GM12864 (cell line): Measurements from ENCODE around the gene IMPG2.

ENCODE experiments used
- DNase-seq: peaks from one replicate; pipeline ENCODE4 v3.0.0-alpha.2; 2011; ENCODE audit warnings: low read depth
- H3K4me3 ChIP-seq: 2 replicates; pipeline ENCODE4 v1.5.1; 2011; ENCODE audit warnings: mild to moderate bottlenecking, low read depth, low read length, control low read depth
- TF ChIP-seq, protein P1 (sequence below): IDR thresholded peaks from 2 replicates; pipeline ENCODE4 v1.5.1; 2011; ENCODE audit warnings: low read depth, mild to moderate bottlenecking, moderate library complexity, low read length, control low read depth, inconsistent platforms; ENCODE audit errors: missing control alignments

IMPG2 gene

DNA sequence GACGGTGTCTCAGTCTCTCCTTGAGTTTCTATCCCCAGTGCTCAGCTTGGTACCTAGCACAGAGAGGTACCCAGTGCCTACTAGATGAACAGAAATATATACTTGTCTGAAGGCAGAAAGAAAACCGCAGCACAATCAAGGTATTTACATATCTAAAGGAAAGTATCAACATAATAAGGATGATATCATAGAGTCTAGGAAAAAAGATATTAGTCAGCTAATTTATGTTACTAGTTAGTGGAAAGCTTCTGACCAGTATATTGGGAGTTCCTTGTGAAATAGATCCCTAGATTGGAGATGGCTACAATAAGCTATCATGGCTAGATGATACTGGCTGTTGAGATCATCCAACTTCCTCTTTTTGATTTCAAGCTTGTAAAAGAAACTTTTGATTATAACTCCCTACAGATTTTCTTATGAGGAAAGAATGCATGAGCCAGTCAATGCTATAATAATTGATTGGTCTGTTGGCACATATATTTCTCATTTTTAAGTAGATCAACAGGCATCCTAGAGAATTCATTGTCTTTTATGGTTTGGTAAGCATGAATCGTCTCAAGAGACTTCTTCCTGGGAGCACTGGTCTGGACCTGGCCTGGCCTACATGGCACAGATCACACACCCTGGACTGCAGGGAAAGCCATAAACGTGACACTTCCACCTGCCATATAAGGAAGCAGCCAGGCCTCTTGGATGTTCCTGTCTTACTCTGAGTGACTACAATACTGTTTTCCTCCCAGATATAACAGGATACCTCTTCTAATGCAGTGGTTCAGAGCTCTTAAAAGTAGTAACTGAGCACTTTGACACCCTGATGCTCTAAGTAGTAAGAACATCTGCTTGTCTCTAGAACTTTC, 60.7 kb downstream of the IMPG2 start:
- DNase-seq = no peak
- TF ChIP-seq, protein P1, sequence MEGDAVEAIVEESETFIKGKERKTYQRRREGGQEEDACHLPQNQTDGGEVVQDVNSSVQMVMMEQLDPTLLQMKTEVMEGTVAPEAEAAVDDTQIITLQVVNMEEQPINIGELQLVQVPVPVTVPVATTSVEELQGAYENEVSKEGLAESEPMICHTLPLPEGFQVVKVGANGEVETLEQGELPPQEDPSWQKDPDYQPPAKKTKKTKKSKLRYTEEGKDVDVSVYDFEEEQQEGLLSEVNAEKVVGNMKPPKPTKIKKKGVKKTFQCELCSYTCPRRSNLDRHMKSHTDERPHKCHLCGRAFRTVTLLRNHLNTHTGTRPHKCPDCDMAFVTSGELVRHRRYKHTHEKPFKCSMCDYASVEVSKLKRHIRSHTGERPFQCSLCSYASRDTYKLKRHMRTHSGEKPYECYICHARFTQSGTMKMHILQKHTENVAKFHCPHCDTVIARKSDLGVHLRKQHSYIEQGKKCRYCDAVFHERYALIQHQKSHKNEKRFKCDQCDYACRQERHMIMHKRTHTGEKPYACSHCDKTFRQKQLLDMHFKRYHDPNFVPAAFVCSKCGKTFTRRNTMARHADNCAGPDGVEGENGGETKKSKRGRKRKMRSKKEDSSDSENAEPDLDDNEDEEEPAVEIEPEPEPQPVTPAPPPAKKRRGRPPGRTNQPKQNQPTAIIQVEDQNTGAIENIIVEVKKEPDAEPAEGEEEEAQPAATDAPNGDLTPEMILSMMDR = no peak
- H3K4me3 ChIP-seq = no peak overlapping the region

DNA sequence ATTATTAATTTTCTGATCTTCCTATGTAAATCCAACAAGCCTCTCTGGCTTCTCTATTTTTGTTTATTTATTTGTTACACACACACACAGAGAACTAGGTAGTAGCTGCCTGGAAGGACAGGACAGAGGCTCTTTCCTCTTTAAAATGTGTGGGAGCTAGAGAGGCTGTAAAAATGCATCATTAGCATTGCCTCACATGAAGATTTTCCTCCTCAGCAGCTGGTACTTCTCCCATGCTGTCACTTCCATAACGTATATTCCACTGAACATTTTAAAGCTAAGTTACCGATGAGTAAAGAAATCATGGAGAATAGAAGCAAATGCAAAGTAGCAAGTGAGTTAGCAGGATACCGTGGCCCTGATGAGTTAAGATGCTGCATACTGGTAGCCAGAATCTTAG, 63.9 kb downstream of the IMPG2 start:
- DNase-seq = no peak
- H3K4me3 ChIP-seq = no peak overlapping the region
- TF ChIP-seq, protein P1 = no peak

DNA sequence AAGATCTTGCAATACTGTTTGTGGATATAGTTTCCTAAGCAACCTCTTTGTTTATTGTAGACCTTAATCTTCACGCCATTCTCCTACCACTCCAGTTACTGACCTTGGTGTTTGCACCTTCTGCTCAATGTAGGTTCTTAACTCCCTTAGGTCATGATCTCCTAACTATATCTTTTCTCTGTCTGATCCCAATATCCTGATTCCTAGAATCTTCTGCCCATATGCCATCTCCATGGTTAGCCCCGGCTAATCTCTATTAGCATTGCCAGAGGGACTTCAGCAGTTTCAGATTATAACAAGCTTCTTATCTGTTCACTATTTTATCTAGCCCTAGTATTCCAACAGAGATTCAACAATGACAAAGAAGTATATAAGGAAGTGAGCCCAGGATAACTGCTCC, 64.9 kb downstream of the IMPG2 start:
- TF ChIP-seq, protein P1 = no peak
- H3K4me3 ChIP-seq = no peak overlapping the region
- no peak for DNase-seq

DNA sequence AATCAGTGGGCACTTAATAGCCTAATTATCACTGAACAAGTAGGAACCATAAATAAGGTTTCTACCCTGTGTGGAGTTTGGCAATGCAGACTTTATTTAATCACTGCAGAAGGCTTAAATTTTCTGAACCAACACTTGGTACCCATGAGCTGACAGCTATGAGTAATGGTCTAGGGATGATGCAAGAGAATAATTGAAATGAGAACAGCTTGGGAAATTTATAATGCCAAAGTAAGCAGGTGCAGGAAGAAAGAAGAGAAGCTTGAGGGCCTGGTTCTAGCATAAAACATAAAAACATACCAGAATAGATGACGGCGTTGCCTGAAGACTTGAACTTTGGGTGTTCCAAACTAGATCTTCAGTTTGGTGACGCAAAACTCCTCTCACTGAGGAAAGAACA, 67.0 kb downstream of the IMPG2 start:
- no peak for DNase-seq
- H3K4me3 ChIP-seq = no peak overlapping the region
- TF ChIP-seq, protein P1 = no peak

DNA sequence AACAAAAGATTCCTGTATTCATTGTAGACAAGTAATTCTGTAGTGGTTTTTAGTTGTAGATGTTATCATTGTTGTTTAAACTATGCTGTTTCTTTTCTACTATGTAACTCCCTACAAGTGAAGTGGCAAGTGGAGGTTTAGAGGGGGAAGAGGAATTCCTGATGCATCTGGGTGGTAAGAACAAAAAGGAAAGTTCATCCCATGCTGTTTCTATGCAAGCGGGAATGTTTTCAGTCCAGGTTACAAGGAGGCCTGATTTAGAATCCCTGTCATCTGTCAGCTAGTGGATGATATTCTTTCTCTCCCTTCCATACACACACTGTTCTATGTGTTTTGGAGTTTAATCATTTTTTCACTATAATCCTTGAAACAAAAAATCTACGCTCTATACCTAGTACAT, 67.4 kb downstream of the IMPG2 start:
- TF ChIP-seq, protein P1 = no peak
- H3K4me3 ChIP-seq = no peak overlapping the region
- DNase-seq = no peak

DNA sequence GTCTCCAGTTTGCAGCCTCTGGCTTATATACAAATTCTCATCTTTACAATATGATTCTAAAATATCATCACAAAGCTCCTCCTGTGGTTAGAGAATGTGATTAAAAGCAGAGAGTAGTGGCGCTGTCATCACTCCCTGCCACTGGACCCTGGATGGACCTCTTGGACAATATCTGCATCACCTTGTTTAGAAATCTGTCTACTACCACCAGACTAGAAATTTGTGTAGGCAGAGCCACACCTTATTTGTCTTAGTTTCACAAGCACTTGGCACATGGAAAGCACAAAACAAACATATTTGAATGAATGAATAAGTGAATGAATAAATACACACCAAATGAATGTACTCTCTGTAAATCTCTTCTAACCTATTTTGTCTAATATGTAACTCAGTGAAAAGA, 68.1 kb downstream of the IMPG2 start:
- H3K4me3 ChIP-seq = no peak overlapping the region
- TF ChIP-seq, protein P1 = no peak
- DNase-seq = no peak

DNA sequence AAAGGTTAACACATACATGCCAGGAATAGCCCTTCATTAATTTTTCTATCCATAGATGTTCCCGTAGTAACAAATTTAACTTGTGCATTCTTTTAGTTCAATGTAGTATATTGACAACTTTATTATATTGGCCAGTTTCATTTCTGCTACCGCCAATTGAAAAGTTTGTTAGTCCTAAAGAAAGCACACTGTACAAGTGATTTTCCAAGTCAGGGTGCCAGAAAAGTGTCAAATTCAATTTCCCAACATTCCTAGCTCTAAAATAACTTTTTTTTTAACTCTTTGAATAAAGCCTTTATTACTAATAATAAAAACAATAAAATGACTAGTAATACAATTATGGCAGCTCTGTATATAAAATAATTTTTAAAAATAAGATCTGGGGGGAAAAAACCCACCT, 68.9 kb downstream of the IMPG2 start:
- TF ChIP-seq, protein P1 = no peak
- no peak for DNase-seq
- H3K4me3 ChIP-seq = no peak overlapping the region
